IgD-negative memory B cell (primary cell): ENCODE measurements around the gene EBPL. TPM values are rescaled to one million over a fixed set of nuclear protein-coding genes. Genes with fewer than 3 reads are reported as not detected.
"Not testable (repeated sequence)": the region's sequence is repeated elsewhere in the genome, so short reads cannot be mapped to it uniquely, and the experiment has no call there.

ENCODE experiments used
- H3K27ac Mint-ChIP-seq, 3 donors: one replicate each; pipeline ENCODE4 v1.8.0; 2020 to 2022; ENCODE audit warnings: mild to moderate bottlenecking in 3 of 3, mixed read lengths in 3 of 3, moderate library complexity in 1 of 3
- H3K27me3 Mint-ChIP-seq: one replicate; pipeline ENCODE4 v1.8.0; 2021; ENCODE audit warnings: mixed read lengths
- H3K36me3 Mint-ChIP-seq: one replicate; pipeline ENCODE4 v1.8.0; 2020; ENCODE audit warnings: mild to moderate bottlenecking, mixed read lengths
- H3K4me1 Mint-ChIP-seq, 3 donors: one replicate each; pipeline ENCODE4 v1.8.0; 2020 to 2022; ENCODE audit warnings: mixed read lengths in 3 of 3, mild to moderate bottlenecking in 1 of 3
- H3K4me3 Mint-ChIP-seq, 4 donors: one replicate each; pipeline ENCODE4 v1.8.0; 2020 to 2022; ENCODE audit warnings: mild to moderate bottlenecking in 4 of 4, mixed read lengths in 4 of 4, moderate library complexity in 3 of 4
- H3K9me3 Mint-ChIP-seq, 3 donors: one replicate each; pipeline ENCODE4 v1.8.0; 2020 to 2021; ENCODE audit warnings: mixed read lengths in 3 of 3, mild to moderate bottlenecking in 1 of 3
- polyA plus RNA-seq: library from polyadenylated mRNA; unstranded; fragments of 300-500 nt; fragmentation: Illumina TruSeq; gene quantifications from one replicate; pipeline ENCODE4 v1.2.3, GENCODE V29; 2021

EBPL gene
- polyA plus RNA-seq, 1 donor from 2014 or later = 43.3 TPM

DNA sequence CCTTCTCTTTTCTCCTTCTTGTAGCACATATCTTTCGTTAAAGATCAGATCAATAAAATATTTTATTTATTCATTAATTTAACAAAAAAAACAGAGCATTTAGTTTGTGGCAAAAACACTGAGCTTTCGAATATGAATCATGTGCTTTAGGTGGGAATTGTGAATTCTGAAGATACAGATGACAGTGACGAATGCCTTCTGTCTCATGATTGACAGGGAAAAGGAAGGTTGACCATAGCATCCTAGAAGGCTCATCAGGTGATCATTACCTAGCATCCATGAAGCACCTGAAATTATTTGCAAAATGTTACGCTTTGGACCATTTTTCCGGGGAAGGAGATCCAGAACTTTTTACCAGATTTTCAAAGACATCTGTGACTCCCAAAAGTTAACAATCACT, 59.1 kb downstream of the EBPL start:
- H3K27ac Mint-ChIP-seq = peak overlapping the region in 1 of 3 donors; percentile 45
- H3K4me1 Mint-ChIP-seq = peaks cover 25 to 46% (median 29%) of the 10 kb centered on the region in 3 donors
- H3K27me3 Mint-ChIP-seq = no peaks in the 10 kb centered on the region
- H3K9me3 Mint-ChIP-seq = no peaks in the 10 kb centered on the region
- no peak overlapping the region for H3K4me3 Mint-ChIP-seq
- peaks cover 4% of the 10 kb centered on the region for H3K36me3 Mint-ChIP-seq

DNA sequence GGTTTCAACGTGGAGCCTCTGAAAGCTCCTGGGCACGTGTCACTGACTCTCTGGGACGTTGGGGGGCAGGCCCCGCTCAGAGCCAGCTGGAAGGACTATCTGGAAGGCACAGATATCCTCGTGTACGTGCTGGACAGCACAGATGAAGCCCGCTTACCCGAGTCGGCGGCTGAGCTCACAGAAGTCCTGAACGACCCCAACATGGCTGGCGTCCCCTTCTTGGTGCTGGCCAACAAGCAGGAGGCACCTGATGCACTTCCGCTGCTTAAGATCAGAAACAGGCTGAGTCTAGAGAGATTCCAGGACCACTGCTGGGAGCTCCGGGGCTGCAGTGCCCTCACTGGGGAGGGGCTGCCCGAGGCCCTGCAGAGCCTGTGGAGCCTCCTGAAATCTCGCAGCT, 60.7 kb downstream of the EBPL start:
- Mint-ChIP-seq H3K36me3 (no peaks in the 10 kb centered on the region), H3K4me1 (peaks cover 22 to 37% (median 27%) of the 10 kb centered on the region in 3 donors), H3K27me3 (no peaks in the 10 kb centered on the region), H3K9me3 (no peaks in the 10 kb centered on the region), H3K4me3 (no peak overlapping the region), H3K27ac (no peak overlapping the region)

DNA sequence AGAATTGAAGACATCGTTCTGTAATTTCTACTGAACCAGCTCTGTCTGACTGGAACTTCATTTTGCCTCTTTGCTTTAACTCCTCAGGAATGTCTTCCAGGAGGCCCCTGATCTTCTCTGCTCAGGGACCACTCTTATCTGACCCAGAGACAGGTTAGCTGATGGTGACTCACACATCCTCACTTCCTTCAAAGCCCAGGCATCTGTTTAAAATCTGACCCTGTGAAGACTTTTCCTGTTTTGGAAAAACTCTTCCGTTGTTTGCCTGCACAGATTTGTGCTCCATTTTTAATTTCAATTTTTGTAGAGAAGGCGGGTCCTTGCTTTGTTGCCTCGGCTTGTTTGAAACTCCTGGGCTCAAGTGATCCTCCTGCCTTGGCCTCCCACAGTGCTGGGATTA, 61.3 kb downstream of the EBPL start:
- no peak overlapping the region for H3K27ac Mint-ChIP-seq
- H3K4me1 Mint-ChIP-seq = peaks cover 18 to 31% (median 21%) of the 10 kb centered on the region in 3 donors
- H3K9me3 Mint-ChIP-seq = no peaks in the 10 kb centered on the region
- H3K4me3 Mint-ChIP-seq = peak overlapping the region in 3 of 4 donors; percentile 17 to 99 (median 96)
- H3K36me3 Mint-ChIP-seq = no peaks in the 10 kb centered on the region
- H3K27me3 Mint-ChIP-seq = no peaks in the 10 kb centered on the region

DNA sequence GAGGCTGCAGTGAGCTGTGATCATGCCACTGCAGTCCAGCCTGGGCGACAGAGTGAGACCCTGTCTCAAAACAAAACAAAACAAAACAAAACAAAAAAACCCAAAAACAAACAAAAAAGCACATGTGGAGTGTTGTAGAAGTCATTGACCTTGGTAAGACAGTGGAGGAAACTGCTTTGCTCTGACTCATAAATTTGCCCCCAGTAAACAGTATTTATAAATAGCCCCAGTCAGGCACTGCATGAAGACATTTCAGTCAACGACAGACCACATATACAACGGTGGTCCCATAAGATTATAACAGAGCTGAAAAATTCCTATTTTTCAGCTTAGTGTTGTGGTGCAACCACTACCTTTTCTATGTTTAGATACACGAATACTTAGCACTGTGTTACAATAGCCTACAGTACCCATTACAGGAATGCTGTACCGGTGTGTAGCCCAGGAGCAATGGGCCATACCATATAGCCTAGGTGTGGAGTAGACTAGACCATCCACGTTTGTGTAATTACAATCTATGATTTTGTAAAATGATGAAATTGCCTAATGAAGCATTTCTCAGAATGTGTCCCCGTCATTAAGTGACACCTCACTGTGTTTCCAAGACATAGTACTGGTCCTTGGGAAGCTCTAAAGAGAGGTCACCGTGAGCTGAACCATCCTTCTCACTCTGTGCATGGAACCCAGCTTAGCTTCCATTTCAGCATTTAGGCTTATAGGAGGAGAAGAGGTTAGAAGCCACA, 61.9 kb downstream of the EBPL start:
- Mint-ChIP-seq H3K9me3 (no peaks in the 10 kb centered on the region), H3K4me1 (peaks cover 16 to 25% (median 16%) of the 10 kb centered on the region in 3 donors), H3K27me3 (no peaks in the 10 kb centered on the region), H3K4me3 (peak overlapping the region; percentile 95 to 99 (median 96)), H3K27ac (peak overlapping the region in 2 of 3 donors; percentile 60 to 96), H3K36me3 (no peaks in the 10 kb centered on the region)

DNA sequence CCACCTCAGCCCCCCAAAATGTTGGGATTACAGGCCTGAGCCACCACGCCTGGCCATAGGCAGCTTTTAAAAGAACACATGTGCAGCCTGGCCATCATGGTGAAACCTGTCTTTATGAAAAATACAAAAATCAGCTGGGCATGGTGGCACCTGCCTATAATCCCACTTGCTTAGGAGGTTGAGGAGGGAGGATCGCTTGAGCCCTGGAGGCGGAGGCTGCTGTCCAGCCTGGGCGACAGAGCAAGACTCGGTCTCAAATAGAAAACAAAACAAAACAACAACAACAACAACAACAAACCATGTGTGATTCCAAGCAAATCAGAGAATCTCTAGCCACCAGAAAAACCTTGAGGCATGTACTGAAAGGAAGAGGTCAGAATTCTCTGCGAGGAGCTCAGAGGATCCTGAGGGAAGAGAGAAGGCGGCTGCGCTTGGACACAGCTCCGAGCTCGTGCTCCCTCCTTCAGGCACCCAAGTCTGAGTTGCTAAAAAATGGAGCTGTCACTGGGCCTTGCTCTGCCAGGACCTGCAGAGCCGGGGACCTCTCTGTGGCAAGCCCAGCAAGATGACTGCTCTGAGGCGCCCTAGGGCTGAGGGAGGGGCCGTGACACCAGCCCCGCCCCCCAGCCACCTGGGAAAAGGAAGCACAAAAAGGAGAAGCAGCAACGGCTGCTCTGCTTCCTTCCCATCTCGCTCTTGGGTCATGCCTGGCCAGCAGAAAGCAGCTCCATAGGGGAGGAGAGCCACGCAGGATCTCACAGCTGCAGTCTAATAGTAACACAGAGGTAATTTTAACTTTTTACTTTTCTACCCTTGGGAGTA, 63.2 kb downstream of the EBPL start, which contains the start of gene ARL11:
Gene ARL11, plus strand, starts transcription at position 677 of the 822 bp plus-strand sequence. CDS start 1,941 bp downstream, outside the sequence.
- Mint-ChIP-seq H3K4me1 (peaks cover 13 to 23% (median 14%) of the 10 kb centered on the region in 3 donors), H3K36me3 (no peaks in the 10 kb centered on the region), H3K27me3 (no peaks in the 10 kb centered on the region), H3K9me3 (no peaks in the 10 kb centered on the region), H3K4me3 (peak within 1 kb of the TSS; percentile 95 to 99 (median 96)), H3K27ac (peak within 1 kb of the TSS; percentile 61 to 96 (median 93))

DNA sequence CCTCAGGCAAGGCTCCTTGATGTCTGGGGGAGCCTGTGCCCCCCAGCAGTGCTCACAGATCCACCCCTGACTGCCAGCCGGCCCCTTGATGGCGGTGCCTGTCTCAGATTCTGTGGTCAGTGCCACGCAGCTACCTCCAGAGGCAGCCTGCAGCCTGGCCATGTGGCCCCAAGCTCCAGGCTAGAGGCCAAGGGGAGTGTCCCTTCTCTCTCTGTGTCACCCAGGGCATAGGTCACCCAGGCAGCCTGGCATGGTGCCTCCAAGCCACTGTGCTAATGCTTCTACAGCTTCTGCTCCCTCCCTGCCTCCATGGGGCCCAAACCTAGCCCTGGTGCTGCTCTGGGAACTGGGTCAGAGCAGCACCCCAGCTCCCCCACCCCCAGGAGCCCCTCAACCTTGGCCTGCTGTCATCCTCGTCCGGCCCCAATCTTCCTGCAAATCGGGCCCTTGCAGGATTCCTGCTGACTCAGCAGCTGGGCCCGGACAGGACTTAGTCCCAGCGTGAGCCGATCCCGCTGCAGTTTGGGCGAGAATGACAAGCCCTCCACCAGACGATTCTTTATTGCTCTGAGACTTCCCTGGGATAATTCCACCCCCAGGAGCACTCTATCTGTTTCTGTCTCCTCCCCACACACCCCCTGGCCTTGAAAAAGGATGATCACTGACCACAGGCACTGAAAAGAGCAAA, 65.8 kb downstream of the EBPL start:
- Mint-ChIP-seq H3K9me3 (no peaks in the 10 kb centered on the region), H3K27ac (no peak overlapping the region), H3K4me1 (peaks cover 10 to 14% (median 14%) of the 10 kb centered on the region in 3 donors), H3K4me3 (no peak overlapping the region), H3K36me3 (no peaks in the 10 kb centered on the region), H3K27me3 (no peaks in the 10 kb centered on the region)

DNA sequence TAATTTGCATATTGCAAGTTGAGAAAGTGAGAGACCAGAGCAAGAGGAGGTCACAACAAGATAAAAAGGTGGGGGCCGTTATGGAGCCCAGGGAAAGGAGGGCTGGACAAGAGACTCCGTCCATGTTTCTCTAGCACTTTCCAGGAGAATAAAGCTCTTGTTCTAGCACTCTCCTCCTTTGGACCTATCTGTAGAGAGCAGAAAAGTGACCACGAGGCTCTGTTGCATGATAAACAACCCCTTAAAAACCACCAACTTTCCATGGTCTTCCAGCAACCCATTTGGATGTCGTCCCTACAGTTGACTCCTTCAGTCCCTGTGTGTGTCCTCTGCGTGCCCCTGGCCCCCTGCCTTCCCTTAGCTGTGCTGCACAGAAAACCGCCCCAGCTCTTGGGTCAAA, 67.1 kb downstream of the EBPL start:
- no peaks in the 10 kb centered on the region for H3K27me3 Mint-ChIP-seq
- H3K9me3 Mint-ChIP-seq = no peaks in the 10 kb centered on the region
- H3K4me1 Mint-ChIP-seq = peaks cover 10 to 11% (median 11%) of the 10 kb centered on the region in 3 donors
- peak overlapping the region in 1 of 4 donors; percentile 63 for H3K4me3 Mint-ChIP-seq
- no peaks in the 10 kb centered on the region for H3K36me3 Mint-ChIP-seq
- no peak overlapping the region for H3K27ac Mint-ChIP-seq

DNA sequence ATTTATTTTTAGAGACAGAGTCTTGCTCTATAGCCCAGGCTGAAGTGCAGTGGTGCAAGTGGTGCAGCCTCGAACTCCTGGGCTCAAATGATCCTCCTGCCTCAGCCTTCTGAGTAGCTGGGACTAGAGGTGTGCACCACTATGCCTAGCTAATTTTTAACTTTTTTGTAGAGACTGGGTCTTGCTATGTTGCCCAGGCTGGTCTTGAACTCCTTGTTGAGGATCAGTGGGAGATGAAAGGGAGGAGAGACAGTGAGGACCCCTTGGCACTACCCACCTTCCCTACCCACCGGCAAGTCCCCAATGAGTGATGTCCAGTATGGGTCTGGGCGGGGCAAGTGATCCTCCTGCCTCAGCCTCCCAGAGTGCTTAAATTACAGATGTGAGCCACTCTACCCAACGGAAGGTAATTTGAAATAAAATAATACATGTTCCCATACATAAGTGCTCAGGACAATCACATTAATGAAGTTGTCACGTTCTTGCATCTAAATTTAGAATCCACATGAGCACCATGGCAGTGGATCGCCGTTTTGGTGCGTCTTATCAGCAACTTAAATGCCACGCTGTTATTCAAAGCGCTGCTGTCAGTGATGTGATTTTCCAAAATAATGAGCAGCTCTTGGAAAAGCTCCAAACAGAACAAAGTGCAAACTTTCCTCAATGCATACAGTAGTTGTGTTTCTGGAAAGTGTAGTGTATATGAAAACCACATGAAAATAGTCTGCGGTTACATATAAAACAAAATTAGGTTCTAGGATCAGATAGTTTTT, 68.9 kb downstream of the EBPL start:
- peak overlapping the region in 1 of 3 donors; percentile 21 for H3K27ac Mint-ChIP-seq
- no peaks in the 10 kb centered on the region for H3K27me3 Mint-ChIP-seq
- no peaks in the 10 kb centered on the region for H3K9me3 Mint-ChIP-seq
- no peaks in the 10 kb centered on the region for H3K36me3 Mint-ChIP-seq
- peaks cover 0 to 4% (median 4%) of the 10 kb centered on the region in 3 donors for H3K4me1 Mint-ChIP-seq
- H3K4me3 Mint-ChIP-seq = no peak overlapping the region

DNA sequence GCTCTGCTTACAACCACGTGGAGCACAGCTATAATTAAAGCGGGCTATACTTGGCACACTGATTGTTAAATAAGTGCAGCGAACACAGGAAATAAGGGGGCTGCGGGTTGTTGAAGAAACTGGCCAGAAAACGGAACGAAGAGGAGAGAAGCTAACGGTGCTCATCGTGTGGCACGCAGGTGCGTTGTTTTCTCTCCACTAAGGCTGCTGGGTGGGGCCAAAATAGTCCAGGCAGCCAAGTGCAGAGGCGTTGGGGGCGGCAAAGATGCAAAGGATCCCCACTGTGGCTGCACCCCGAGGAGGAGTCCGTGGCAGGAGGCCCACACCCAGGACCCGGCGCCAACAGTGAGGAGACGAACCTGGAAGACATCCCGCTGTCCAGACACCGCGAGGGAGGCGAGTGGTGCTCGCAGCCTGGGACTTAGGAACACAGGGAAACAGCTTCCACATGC, 71.1 kb downstream of the EBPL start:
- no peaks in the 10 kb centered on the region for H3K27me3 Mint-ChIP-seq
- H3K36me3 Mint-ChIP-seq = no peaks in the 10 kb centered on the region
- peak overlapping the region in 3 of 4 donors; percentile 53 to 94 (median 91) for H3K4me3 Mint-ChIP-seq
- peak overlapping the region in 1 of 3 donors; percentile 6 for H3K27ac Mint-ChIP-seq
- no peaks in the 10 kb centered on the region for H3K9me3 Mint-ChIP-seq
- H3K4me1 Mint-ChIP-seq = peaks cover 0 to 4% (median 4%) of the 10 kb centered on the region in 3 donors

DNA sequence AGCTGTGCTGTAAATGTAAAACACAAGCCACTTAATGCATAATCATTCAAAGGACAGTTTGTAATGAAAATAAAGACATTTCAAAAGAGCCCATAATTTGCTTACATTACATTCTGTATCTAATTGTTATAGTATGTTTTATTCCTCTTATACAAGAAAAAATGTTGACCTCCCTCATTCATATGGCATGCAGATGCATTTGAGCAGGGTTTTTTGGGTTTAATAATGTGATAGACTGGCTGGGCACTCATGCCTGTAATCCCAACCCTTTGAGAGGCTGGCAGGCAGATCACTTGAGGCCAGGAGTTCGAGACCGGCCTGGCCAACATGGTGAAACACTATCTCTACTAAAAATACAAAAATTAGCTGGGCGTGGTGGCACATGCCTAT, 74.6 kb downstream of the EBPL start:
- peaks cover 1% of the 10 kb centered on the region for H3K36me3 Mint-ChIP-seq
- H3K4me3 Mint-ChIP-seq = no peak overlapping the region
- H3K9me3 Mint-ChIP-seq = peaks cover 0 to 4% (median 4%) of the 10 kb centered on the region in 3 donors

DNA sequence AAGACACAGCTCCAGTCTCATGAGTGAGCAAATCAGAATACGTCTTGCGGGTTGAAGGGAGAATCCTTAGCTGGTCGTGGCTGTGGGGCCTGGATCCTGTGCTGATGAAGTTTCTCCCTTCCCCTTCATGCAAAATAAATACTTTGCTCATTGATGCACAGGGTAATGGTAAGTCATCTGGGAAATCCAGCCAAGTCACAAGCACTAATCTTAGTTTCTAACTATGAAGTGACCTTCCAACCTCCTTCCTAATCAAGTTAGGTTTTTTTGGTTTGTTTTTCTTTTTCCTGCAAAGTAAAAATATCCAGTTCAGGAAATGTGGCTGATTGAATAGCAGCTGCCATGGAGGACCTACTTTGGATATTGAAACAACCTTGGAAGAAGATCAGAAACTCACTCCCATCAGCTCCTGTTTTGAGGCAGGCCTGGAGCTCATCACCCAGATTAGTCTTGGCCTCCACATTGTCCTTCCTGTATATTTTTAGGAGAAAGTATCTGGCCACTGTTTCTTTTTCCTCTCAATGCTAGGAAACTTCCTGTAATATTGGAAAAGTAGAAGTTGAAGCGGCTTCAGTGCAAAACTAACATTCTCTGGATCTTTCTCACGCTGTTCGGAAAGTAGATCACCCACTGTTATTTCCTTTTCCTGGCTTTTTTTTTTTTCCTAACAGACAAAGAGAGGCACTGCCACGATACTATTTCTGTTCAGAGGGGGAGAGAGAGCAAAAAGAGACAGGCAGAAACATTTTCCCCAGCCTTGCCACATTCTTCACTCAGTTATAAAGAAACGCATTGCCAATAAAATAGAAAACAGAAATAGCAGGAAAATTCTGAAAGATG, 75.2 kb downstream of the EBPL start:
- Mint-ChIP-seq H3K4me3 (no peak overlapping the region), H3K27me3 (no peaks in the 10 kb centered on the region), H3K4me1 (peaks cover 0 to 4% (median 4%) of the 10 kb centered on the region in 3 donors), H3K36me3 (peaks cover 1% of the 10 kb centered on the region), H3K9me3 (peaks cover 0 to 4% (median 4%) of the 10 kb centered on the region in 3 donors), H3K27ac (no peak overlapping the region)

More for the DNA sequence above, 74.6 kb downstream of the EBPL start:
- H3K27me3 Mint-ChIP-seq = no peaks in the 10 kb centered on the region
- peak overlapping the region in 1 of 3 donors; percentile 14 for H3K27ac Mint-ChIP-seq
- H3K4me1 Mint-ChIP-seq = peaks cover 0 to 4% (median 4%) of the 10 kb centered on the region in 3 donors

DNA sequence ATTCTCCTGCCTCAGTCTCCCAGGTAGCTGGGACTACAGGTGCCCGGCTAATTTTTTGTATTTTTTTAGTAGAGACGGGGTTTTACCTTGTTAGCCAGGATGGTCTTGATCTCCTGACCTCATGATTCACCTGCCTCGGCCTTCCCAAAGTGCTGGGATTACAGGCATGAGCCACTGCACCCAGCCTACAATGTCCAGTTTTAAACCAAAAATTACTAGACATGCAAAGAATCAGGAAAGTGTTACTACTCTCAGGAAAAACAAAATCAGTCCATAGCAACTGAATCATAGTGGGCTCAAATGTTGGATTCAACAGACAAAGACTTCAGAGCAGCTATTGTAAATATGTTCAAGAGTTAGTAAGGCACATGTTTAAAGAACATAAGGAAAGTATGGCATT, 79.2 kb downstream of the EBPL start:
- not testable (repeated sequence) for H3K4me1 Mint-ChIP-seq, H3K27ac Mint-ChIP-seq

More for the DNA sequence above, 79.2 kb downstream of the EBPL start:
- not testable (repeated sequence) for H3K9me3 Mint-ChIP-seq, H3K27me3 Mint-ChIP-seq, H3K36me3 Mint-ChIP-seq, H3K4me3 Mint-ChIP-seq
